Measurements from ENCODE around the gene ZNF318.
A peak's percentile ranks its signal among the peaks of the same experiment; 100 is the strongest.
"Not testable (repeated sequence)": the region's sequence is repeated elsewhere in the genome, so short reads cannot be mapped to it uniquely, and the experiment has no call there.

ZNF318 gene

GRCh38 chr6:43369174-43370002 lies at the start of gene ZNF318:
Gene ZNF318 (minus strand): TSS chr6:43369647. CDS start chr6:43369365, 282 bp downstream.
- H3K36me3 ChIP-seq (replicated peaks; ENCODE audit: insufficient read depth, low read length), result no peaks in the 10 kb centered on the region
- no peaks in the 10 kb centered on the region for H4K20me1 ChIP-seq (ENCODE audit: insufficient read depth, low read length)
- no peaks in the 10 kb centered on the region for H3K27me3 ChIP-seq (replicated peaks; ENCODE audit: insufficient read depth, low read length)
- peaks cover 9% of the 10 kb centered on the region for H3K4me1 ChIP-seq (ENCODE audit: low read length)
- no peaks in the 10 kb centered on the region for H3F3A ChIP-seq (ENCODE audit: insufficient read depth, low read length)
- H3K9me3 ChIP-seq (replicated peaks; ENCODE audit: insufficient read depth, low read length), result no peaks in the 10 kb centered on the region
- peak within 1 kb of the TSS; percentile 34; the same call in 1 of the 2 replicates for H3K27ac ChIP-seq (ENCODE audit: low read length)
- H3K9ac ChIP-seq (ENCODE audit: low read length), result peak within 1 kb of the TSS; percentile 62
- DNase-seq, result peak; percentile 96
- H3K9me2 ChIP-seq (replicated peaks; ENCODE audit: insufficient read depth, low read length), result no peaks in the 10 kb centered on the region
- peak within 1 kb of the TSS; percentile 88 for H3K4me2 ChIP-seq (ENCODE audit: low read depth, low read length)
- H3K4me3 ChIP-seq (ENCODE audit: low read length), result peak within 1 kb of the TSS; percentile 67
- H3K79me2 ChIP-seq (ENCODE audit: low read length), result peaks cover 8% of the 10 kb centered on the region; the same call in 1 of the 2 replicates
- TF ChIP-seq CTCF (IDR thresholded peaks at IDR 0.05; ENCODE audit: low read length) (no peak), EZH2phosphoT487 (IDR thresholded peaks at IDR 0.05; ENCODE audit: low read length) (no peak), EZH2 (optimal IDR thresholded peaks at IDR 0.05; ENCODE audit: low read depth, low read length) (no peak)
- peak within 1 kb of the TSS; percentile 82 for H2AFZ ChIP-seq (ENCODE audit: low read length)

GRCh38 chr6:43416935-43417334 lies 47.5 kb upstream of the ZNF318 start:
- Histone ChIP-seq H3K27ac (ENCODE audit: low read length) (no peak overlapping the region), H3K36me3 (replicated peaks; ENCODE audit: insufficient read depth, low read length) (no peaks in the 10 kb centered on the region), H3K27me3 (replicated peaks; ENCODE audit: insufficient read depth, low read length) (no peaks in the 10 kb centered on the region), H3K79me2 (ENCODE audit: low read length) (no peaks in the 10 kb centered on the region), H2AFZ (ENCODE audit: low read length) (no peak overlapping the region), H3K9me3 (replicated peaks; ENCODE audit: insufficient read depth, low read length) (no peaks in the 10 kb centered on the region), H3K9ac (ENCODE audit: low read length) (no peak overlapping the region), H3F3A (ENCODE audit: insufficient read depth, low read length) (no peaks in the 10 kb centered on the region), H3K9me2 (replicated peaks; ENCODE audit: insufficient read depth, low read length) (no peaks in the 10 kb centered on the region), H3K4me3 (ENCODE audit: low read length) (no peak overlapping the region), H4K20me1 (ENCODE audit: insufficient read depth, low read length) (no peaks in the 10 kb centered on the region), H3K4me2 (ENCODE audit: low read depth, low read length) (no peak overlapping the region), H3K4me1 (ENCODE audit: low read length) (no peaks in the 10 kb centered on the region)
- no peak for DNase-seq
- no peak for TF ChIP-seq EZH2phosphoT487 (IDR thresholded peaks at IDR 0.05; ENCODE audit: low read length)
- TF ChIP-seq CTCF (IDR thresholded peaks at IDR 0.05; ENCODE audit: low read length), result no peak
- no peak for TF ChIP-seq EZH2 (optimal IDR thresholded peaks at IDR 0.05; ENCODE audit: low read depth, low read length)

GRCh38 chr6:43415275-43415674 lies 45.8 kb upstream of the ZNF318 start:
- H3K79me2 ChIP-seq (ENCODE audit: low read length); H3K9me3 ChIP-seq (replicated peaks; ENCODE audit: insufficient read depth, low read length); H4K20me1 ChIP-seq (ENCODE audit: insufficient read depth, low read length); H3K4me3 ChIP-seq (ENCODE audit: low read length); H3F3A ChIP-seq (ENCODE audit: insufficient read depth, low read length); H2AFZ ChIP-seq (ENCODE audit: low read length); DNase-seq; H3K9me2 ChIP-seq (replicated peaks; ENCODE audit: insufficient read depth, low read length); H3K27ac ChIP-seq (ENCODE audit: low read length); H3K4me1 ChIP-seq (ENCODE audit: low read length); H3K9ac ChIP-seq (ENCODE audit: low read length); H3K27me3 ChIP-seq (replicated peaks; ENCODE audit: insufficient read depth, low read length); H3K4me2 ChIP-seq (ENCODE audit: low read depth, low read length); H3K36me3 ChIP-seq (replicated peaks; ENCODE audit: insufficient read depth, low read length): not testable (repeated sequence)

- Histone ChIP-seq H3K27ac (ENCODE audit: low read length) (no peak overlapping the region), H3K4me2 (ENCODE audit: low read depth, low read length) (no peak overlapping the region), H4K20me1 (ENCODE audit: insufficient read depth, low read length) (no peaks in the 10 kb centered on the region), H3K79me2 (ENCODE audit: low read length) (no peaks in the 10 kb centered on the region), H3F3A (ENCODE audit: insufficient read depth, low read length) (no peaks in the 10 kb centered on the region), H3K9ac (ENCODE audit: low read length) (no peak overlapping the region), H3K36me3 (replicated peaks; ENCODE audit: insufficient read depth, low read length) (no peaks in the 10 kb centered on the region), H3K4me1 (ENCODE audit: low read length) (no peaks in the 10 kb centered on the region), H2AFZ (ENCODE audit: low read length) (no peak overlapping the region), H3K9me3 (replicated peaks; ENCODE audit: insufficient read depth, low read length) (no peaks in the 10 kb centered on the region), H3K9me2 (replicated peaks; ENCODE audit: insufficient read depth, low read length) (no peaks in the 10 kb centered on the region), H3K4me3 (ENCODE audit: low read length) (no peak overlapping the region), H3K27me3 (replicated peaks; ENCODE audit: insufficient read depth, low read length) (no peaks in the 10 kb centered on the region)
- TF ChIP-seq CTCF (IDR thresholded peaks at IDR 0.05; ENCODE audit: low read length) (no peak), EZH2phosphoT487 (IDR thresholded peaks at IDR 0.05; ENCODE audit: low read length) (no peak), EZH2 (optimal IDR thresholded peaks at IDR 0.05; ENCODE audit: low read depth, low read length) (no peak)
- DNase-seq, result no peak
Measured at GRCh38 chr6:43413002-43413401, 43.6 kb upstream of the ZNF318 start.

All from MM.1S (cell line).